Lower leg skin (tissue), 4 donors: ENCODE results near the gene GAK. TPM values are rescaled to one million over a fixed set of nuclear protein-coding genes. Genes with fewer than 3 reads are reported as not detected.

Experiments
- DNase-seq, 2 donors: peaks; one replicate each; pipeline ENCODE4 v3.0.0-alpha.2; 2019; ENCODE audit warnings: low spot score in 2 of 2
- H3K4me3 ChIP-seq: fragments of 200-600 bp; sonication (generic); 2 replicates; pipeline ENCODE4 v1.5.1; 2017; ENCODE audit warnings: mild to moderate bottlenecking, low read depth; ENCODE audit not compliant: poor library complexity, severe bottlenecking
- POLR2A ChIP-seq, 2 donors: fragments of 450-650 bp; IDR thresholded peaks; one replicate each; pipeline ENCODE4 v1.6.1; 2016 to 2017; ENCODE audit warnings: antibody characterized with exemption in 2 of 2, mild to moderate bottlenecking in 1 of 2, moderate library complexity in 1 of 2
- WGBS, 2 donors: methylation state at CpG; one replicate each; pipeline ENCODE4 v1.1.5; 2018; 5-methylcytosine and 5-hydroxymethylcytosine counted together
- intact Hi-C: fragments of 100-400 bp; cut with DNase I; formaldehyde crosslinking; loops from one replicate; pipeline ENCODE4 v1.15.0; 2023; ENCODE audit warnings: low total_unique reads
- total RNA-seq, 4 donors: library from RNA; depleted of rRNA; stranded (reverse); fragments of >200 nt; gene quantifications; one replicate each; pipeline ENCODE4 v1.1.0, GENCODE V29; 2016
- TF ChIP-seq, protein P1 (sequence below), 3 donors: fragments of 450-650 bp; IDR thresholded peaks; one replicate each; pipeline ENCODE4 v1.5.1; 2016; ENCODE audit warnings: antibody characterized with exemption in 3 of 3, mild to moderate bottlenecking in 3 of 3, moderate library complexity in 2 of 3

Gene GAK
- total RNA-seq, 4 donors from 2014 or later: 94.7 to 154 (median 108) TPM

DNA sequence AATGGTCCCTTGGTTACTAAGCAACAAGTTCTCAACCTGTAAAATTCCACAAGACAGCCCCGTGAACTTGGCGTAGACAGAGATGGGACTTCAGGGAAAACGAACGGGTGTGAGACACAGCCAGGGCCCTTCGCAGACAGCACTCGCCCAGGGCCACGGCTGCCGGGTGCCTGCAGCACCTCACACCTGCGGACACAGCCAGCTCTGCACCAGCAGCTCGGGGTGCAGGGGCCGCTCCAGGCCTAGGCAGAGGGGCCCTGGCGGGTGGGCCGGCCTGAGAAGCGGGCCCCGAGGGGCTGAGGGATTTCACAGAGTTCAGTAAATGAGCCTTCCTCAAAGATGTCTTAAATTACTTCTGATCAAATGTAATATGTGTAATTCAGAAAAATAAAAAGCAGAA lies 34.0 kb downstream of the GAK start:
- 92 to 93% methylated on average over 15 of the region's 15 CpGs for WGBS, 2 donors

DNA sequence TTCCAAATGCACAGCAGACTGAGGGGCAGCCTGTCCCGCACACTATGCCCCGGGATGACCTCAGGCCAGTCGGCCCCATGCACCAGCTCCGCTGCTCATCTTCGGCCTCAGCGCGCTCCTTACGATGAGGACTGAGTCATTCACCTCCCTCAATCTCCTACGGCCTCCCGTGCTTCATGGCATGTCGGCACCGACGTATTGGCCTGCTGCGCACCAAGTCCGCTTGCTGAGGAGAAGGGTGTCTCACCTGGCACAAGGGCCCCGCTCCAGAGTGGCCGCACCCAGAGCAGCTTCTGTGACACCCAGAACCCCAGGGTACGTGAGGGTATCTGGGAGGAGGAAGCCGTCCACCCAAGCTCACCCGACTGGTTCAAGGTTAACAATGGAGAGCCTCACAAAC lies 35.5 kb downstream of the GAK start:
- intact Hi-C loops: no loop called here
- WGBS, 2 donors: 86 to 95% methylated on average over 20 of the region's 20 CpGs

More for the DNA sequence above, 34.0 kb downstream of the GAK start:
- no peak overlapping the region for H3K4me3 ChIP-seq
- TF ChIP-seq, protein P1, sequence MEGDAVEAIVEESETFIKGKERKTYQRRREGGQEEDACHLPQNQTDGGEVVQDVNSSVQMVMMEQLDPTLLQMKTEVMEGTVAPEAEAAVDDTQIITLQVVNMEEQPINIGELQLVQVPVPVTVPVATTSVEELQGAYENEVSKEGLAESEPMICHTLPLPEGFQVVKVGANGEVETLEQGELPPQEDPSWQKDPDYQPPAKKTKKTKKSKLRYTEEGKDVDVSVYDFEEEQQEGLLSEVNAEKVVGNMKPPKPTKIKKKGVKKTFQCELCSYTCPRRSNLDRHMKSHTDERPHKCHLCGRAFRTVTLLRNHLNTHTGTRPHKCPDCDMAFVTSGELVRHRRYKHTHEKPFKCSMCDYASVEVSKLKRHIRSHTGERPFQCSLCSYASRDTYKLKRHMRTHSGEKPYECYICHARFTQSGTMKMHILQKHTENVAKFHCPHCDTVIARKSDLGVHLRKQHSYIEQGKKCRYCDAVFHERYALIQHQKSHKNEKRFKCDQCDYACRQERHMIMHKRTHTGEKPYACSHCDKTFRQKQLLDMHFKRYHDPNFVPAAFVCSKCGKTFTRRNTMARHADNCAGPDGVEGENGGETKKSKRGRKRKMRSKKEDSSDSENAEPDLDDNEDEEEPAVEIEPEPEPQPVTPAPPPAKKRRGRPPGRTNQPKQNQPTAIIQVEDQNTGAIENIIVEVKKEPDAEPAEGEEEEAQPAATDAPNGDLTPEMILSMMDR (IDR thresholded peaks at IDR 0.05): no peak
- no peak for TF ChIP-seq POLR2A (IDR thresholded peaks at IDR 0.05)
- intact Hi-C loops: no loop called here
- DNase-seq: no peak

DNA sequence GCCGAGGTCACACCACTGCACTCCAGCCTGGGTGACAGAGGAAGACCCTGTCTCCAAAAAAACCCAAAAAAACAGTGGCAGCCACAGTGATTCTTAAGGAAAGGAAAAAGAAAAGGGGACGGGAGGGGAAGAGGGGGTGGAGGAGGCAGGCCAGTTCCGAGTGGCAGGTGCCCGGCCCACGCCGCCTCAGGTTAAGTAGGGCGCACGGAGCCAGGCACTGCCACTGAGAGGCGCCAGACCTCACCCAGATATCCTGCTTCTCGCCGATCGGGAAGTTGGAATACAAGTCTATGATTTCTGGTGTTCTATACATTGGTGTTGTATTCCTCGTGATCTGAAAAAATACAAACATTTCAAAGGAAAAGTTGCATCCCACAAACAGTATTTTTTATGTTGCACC lies 35.9 kb downstream of the GAK start:
- no peak for TF ChIP-seq POLR2A (IDR thresholded peaks at IDR 0.05)
- TF ChIP-seq, protein P1 (IDR thresholded peaks at IDR 0.05): no peak
- intact Hi-C loops: no loop called here
- H3K4me3 ChIP-seq: no peak overlapping the region
- 92% methylated on average over 13 of the region's 13 CpGs for WGBS, 2 donors
- DNase-seq: no peak

More for the DNA sequence above, 35.5 kb downstream of the GAK start:
- no peak overlapping the region for H3K4me3 ChIP-seq
- DNase-seq: no peak
- TF ChIP-seq, protein P1 (IDR thresholded peaks at IDR 0.05): no peak
- TF ChIP-seq POLR2A (IDR thresholded peaks at IDR 0.05): no peak

DNA sequence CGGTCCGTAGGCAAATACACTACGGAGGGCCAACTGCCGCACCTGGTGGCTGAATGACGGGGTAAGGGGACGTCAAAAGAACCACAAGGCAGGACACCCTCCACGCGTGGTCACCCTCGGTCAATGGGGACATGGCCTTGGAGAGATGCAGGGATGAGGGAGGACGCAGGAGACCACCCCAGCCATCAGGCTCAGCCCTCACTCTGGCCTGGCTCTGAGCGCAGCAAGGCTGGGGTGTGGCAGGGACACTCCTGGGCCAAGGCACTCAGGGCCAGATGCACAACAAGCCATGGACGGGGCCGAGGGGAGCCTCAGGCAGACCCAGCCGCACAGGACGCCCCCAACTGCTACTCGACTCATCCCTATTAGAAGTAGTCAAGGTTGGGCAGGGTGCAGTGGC lies 36.5 kb downstream of the GAK start:
- 97 to 99% methylated on average over 11 to 16 of the region's 16 CpGs for WGBS, 2 donors
- intact Hi-C loops: no loop called here
- no peak for TF ChIP-seq POLR2A (IDR thresholded peaks at IDR 0.05)
- TF ChIP-seq, protein P1 (IDR thresholded peaks at IDR 0.05): no peak
- H3K4me3 ChIP-seq: no peak overlapping the region
- no peak for DNase-seq

DNA sequence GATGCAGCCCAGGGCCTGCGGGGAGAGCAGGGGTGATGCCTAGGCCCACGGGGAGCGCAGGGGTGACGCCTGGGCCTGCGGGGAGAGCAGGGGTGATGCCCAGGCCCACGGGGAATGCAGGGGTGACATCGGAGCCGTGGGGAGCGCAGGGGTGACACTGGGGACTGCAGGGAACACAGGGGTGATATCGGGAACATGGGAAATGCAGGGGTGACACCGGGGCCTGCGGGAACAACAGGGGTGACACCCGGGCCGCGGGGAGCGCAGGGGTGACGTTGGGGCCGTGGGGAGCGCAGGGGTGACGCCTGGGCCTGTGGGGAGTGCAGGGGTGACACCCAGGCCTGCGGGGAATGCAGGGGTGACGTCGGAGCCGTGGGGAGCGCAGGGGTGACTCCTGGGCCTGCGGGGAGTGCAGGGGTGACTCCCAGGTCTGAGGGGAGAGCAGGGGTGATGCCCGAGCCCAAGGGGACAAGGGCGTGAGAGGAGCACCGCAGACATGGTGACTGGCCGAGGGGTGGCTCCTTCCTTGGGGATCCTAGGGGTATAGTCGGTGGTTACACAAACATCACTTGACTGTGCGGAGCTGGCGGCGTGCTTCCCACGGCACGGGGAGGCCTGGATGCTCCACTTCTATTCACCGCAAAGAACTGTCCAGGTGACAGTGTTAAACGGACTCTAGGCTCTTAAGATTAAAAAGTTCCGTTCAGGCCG lies 38.0 kb downstream of the GAK start:
- no peak overlapping the region for H3K4me3 ChIP-seq
- intact Hi-C loops: no loop called here
- DNase-seq: no peak
- 89 to 95% methylated on average over 40 of the region's 40 CpGs for WGBS, 2 donors
- TF ChIP-seq, protein P1 (IDR thresholded peaks at IDR 0.05): no peak
- TF ChIP-seq POLR2A (IDR thresholded peaks at IDR 0.05): no peak
